ENCODE results near the gene CXCR5. TPM values are rescaled to one million over a fixed set of nuclear protein-coding genes. Genes with fewer than 3 reads are reported as not detected.

Gene CXCR5
- total RNA-seq, 1 experiment from 2014 or later = not detected

GRCh38 chr11:118927554-118928100, 43.9 kb downstream of the CXCR5 start:
- no peak for DNase-seq (ENCODE audit: low read depth)

DNA sequence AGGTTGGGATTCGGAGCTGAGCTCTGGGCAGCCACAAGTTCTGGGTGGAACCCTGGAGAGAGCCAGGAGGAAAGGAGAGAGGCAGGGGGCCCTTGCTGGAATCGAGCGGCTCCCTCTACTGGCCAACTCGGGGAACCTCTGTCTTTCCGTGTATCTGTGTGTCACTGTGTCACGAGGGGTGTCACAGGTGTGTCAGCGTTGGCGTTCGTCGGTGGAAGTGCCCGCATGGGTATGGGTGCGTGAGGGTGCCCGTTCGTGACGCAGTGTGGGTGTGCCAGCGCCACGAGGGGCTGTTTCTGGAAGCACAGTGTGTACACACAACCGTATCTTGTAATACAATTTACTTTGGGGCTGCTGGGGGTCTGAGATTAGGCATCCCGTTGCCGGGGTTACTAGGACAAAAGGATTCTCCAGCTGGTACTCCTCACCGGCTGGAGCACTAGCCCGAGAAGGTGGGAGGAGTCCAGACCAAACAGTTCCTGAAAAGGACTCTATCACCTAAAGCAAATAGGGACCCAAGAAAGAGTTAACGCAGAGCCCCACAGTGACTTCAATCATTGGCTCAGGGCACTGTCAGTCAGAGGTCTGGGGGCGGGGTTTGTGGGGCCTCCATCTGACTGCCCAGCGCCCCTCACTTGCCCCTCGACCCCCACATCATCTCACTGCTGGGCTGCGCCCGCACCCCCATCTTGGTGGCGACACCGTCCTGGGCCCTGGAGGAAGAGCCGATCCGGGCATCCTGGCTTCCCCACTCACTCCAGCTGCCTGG, 44.6 kb downstream of the CXCR5 start:
- peak; percentile 90 for DNase-seq (ENCODE audit: low read depth)

- DNase-seq (ENCODE audit: low read depth) = peak; percentile 53
Measured at GRCh38 chr11:118928870-118929500, 45.3 kb downstream of the CXCR5 start.

- peak; percentile 71 for DNase-seq (ENCODE audit: low read depth)
Measured at GRCh38 chr11:118929501-118930093, 45.9 kb downstream of the CXCR5 start.

DNA sequence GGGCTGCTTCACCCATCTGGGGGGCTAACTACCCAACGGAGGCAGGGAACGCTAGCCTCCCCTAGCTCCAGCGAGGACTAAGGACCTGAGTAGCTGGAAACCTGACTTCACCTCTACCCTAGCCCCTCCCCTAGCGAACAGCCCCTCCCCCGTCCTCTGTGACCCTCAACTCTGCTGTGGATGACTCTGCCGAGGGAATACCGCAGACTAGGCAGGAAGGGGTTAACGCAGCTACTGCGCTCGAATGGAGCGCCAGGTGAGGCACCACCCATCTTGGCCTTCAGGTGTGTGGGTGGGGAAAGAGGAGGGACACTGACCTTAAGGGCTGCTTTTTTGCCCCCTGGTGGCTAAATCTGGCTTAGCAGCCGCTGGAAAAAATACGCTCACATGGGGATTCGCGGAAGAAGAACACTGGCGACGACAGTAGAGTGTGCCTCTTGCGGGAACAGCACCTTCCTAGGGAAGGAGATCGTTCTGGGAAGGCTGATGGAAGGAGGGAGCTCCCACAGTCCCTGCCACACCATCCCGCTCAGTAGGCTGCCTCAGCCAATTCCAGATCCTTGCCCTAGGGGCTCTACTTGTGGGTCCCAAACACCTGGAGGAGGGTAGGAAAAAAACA, 46.5 kb downstream of the CXCR5 start:
- DNase-seq (ENCODE audit: low read depth) = peak; percentile 72

DNA sequence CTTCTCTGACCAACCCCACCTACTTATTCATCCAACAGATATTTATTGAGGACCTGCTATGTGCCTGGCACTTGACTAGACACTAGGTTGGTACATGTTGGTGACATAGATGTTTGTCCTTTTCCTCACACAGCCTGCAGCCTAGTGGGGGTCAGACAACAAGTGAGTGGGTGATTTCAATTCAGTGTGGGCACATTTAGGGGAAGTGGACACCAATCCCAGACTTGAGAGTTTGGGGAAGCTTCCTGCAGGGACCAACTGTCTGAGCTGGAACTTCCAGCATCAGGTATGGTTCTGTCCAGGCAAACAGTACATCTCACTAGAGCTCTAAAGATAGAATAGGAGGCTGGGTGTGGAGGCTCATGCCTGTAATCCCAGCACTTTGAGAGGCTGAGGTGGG, 47.9 kb downstream of the CXCR5 start:
- no peak for DNase-seq (ENCODE audit: low read depth)

- DNase-seq (ENCODE audit: low read depth) = no peak
Measured at GRCh38 chr11:118933486-118933885, 49.8 kb downstream of the CXCR5 start.

- no peak for DNase-seq (ENCODE audit: low read depth)
Measured at GRCh38 chr11:118935376-118935775, 51.7 kb downstream of the CXCR5 start.

- peak; percentile 78 for DNase-seq (ENCODE audit: low read depth)
Measured at GRCh38 chr11:118938491-118939403, 55.1 kb downstream of the CXCR5 start.

DNA sequence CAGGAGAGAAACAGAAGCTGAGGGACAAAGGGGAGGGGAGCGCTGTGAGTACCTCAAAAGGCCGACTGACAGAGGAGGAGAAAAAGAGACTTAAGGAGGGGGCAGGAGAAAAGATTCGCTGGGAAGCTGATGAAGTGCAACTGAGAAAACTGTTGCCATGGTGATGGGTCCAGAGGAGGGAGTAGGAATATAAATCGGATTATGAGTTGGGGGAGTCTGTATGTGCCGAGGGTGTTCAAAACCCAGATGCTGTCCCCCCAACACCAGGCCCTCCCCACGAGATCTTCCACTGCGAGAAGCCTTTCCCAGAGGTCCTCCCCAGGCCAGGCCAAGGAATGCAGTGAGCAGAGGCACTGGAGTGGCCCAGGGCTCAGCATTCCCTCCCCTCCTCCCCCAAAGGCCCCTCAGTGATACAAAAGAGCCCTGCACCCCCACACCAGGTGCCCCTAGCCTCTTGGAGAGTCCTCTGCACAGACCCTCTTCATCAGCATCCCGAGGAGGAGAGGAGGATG, 55.8 kb downstream of the CXCR5 start:
- no peak for DNase-seq (ENCODE audit: low read depth)

- DNase-seq (ENCODE audit: low read depth) = peak; percentile 55
Measured at GRCh38 chr11:118939953-118940598, 56.4 kb downstream of the CXCR5 start.

DNA sequence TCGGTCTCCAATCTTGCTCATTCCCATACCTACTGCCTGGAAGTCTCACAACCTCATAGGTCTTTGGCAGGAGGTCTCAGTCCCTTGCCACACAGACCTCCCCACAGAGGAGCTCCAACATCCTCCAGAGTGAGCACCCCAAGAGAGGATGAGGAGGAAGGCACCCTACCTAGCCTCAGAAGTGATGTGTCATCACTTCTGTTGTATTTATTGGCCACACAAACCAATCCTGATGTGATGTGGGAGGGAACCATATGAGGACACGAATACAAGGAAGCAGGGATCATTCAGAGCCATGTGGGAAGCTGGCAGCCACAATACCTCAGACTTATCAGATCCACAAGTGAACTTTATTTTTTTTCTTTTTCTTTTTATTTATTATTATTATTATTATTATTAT, 63.4 kb downstream of the CXCR5 start:
- DNase-seq (ENCODE audit: low read depth) = no peak

Other genes with a start within 250 kb of the CXCR5 start
- gene TREH, start 204.2 kb upstream of the CXCR5 start, total RNA-seq (2014; rRNA removed; shearing (Covaris generic)) = not detected in 2 replicates
- 42.1 and 46.7 TPM in 2 replicates for gene DDX6, start 92.7 kb upstream of the CXCR5 start, total RNA-seq (2014; rRNA removed; shearing (Covaris generic))
- 3.9 and 5.4 TPM in 2 replicates for gene BCL9L, start 42.0 kb downstream of the CXCR5 start, total RNA-seq (2014; rRNA removed; shearing (Covaris generic))
- gene UPK2, start 72.4 kb downstream of the CXCR5 start, total RNA-seq (2014; rRNA removed; shearing (Covaris generic)) = not detected in 2 replicates
- gene FOXR1, start 87.9 kb downstream of the CXCR5 start, total RNA-seq (2014; rRNA removed; shearing (Covaris generic)) = not detected in 2 replicates
- gene CENATAC, start 114.2 kb downstream of the CXCR5 start, total RNA-seq (2014; rRNA removed; shearing (Covaris generic)) = 27.3 and 40.2 TPM in 2 replicates
- gene RPS25, start 134.5 kb downstream of the CXCR5 start, total RNA-seq (2014; rRNA removed; shearing (Covaris generic)) = 1,318 and 1,710 TPM in 2 replicates
- 102 and 110 TPM in 2 replicates for gene TRAPPC4, start 134.9 kb downstream of the CXCR5 start, total RNA-seq (2014; rRNA removed; shearing (Covaris generic))
- 12.7 and 18.9 TPM in 2 replicates for gene SLC37A4, start 147.0 kb downstream of the CXCR5 start, total RNA-seq (2014; rRNA removed; shearing (Covaris generic))
- 172 and 186 TPM in 2 replicates for gene HYOU1, start 173.3 kb downstream of the CXCR5 start, total RNA-seq (2014; rRNA removed; shearing (Covaris generic))
- gene VPS11, start 183.9 kb downstream of the CXCR5 start, total RNA-seq (2014; rRNA removed; shearing (Covaris generic)) = 10.3 and 13.2 TPM in 2 replicates
- gene HMBS, start 201.0 kb downstream of the CXCR5 start, total RNA-seq (2014; rRNA removed; shearing (Covaris generic)) = 2.0 and 6.0 TPM in 2 replicates
- gene DPAGT1, start 218.0 kb downstream of the CXCR5 start, total RNA-seq (2014; rRNA removed; shearing (Covaris generic)) = 32.0 and 38.3 TPM in 2 replicates
- gene C2CD2L, start 223.5 kb downstream of the CXCR5 start, total RNA-seq (2014; rRNA removed; shearing (Covaris generic)) = 1.7 and 10.6 TPM in 2 replicates
- 14.4 and 28.8 TPM in 2 replicates for gene HINFP, start 237.7 kb downstream of the CXCR5 start, total RNA-seq (2014; rRNA removed; shearing (Covaris generic))

Measured in Daoy (cell line).